Testis (tissue), 2 donors: ENCODE measurements around the gene ZNF692.

ENCODE experiments used
- POLR2A ChIP-seq: fragments of 450-650 bp; IDR thresholded peaks from one replicate; pipeline ENCODE4 v1.6.1; 2017; ENCODE audit warnings: antibody characterized with exemption, mild to moderate bottlenecking, moderate library complexity
- TF ChIP-seq, protein P1 (sequence below), 3 experiments: fragments of 450-650 bp in 2 of 3; fragments of 200-600 bp in 1 of 3; sonication (generic) in 1 of 3; IDR thresholded peaks; one replicate each; pipeline ENCODE4 v1.5.1; 2016 to 2019; ENCODE audit warnings: antibody characterized with exemption in 3 of 3, mild to moderate bottlenecking in 2 of 3, moderate library complexity in 1 of 3

DNA sequence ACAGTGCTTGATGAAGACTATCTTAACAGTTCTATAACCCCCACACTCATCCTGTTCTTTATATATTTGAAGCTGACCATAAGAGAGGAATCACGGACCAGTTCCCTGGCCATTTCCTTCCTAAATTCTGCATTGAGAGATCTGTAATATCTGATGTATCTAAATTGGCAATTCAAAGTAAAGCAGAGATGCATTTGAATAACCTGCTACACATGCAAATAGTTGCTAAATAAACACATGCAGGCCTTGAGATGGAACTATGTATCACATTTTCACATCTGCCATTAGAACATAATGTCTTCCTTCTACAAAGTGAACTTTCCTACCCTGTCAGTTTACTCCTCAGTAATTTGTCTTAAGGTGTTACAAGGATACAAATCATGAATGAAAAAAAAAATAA lies 26.8 kb upstream of the ZNF692 start:
- TF ChIP-seq, protein P1, sequence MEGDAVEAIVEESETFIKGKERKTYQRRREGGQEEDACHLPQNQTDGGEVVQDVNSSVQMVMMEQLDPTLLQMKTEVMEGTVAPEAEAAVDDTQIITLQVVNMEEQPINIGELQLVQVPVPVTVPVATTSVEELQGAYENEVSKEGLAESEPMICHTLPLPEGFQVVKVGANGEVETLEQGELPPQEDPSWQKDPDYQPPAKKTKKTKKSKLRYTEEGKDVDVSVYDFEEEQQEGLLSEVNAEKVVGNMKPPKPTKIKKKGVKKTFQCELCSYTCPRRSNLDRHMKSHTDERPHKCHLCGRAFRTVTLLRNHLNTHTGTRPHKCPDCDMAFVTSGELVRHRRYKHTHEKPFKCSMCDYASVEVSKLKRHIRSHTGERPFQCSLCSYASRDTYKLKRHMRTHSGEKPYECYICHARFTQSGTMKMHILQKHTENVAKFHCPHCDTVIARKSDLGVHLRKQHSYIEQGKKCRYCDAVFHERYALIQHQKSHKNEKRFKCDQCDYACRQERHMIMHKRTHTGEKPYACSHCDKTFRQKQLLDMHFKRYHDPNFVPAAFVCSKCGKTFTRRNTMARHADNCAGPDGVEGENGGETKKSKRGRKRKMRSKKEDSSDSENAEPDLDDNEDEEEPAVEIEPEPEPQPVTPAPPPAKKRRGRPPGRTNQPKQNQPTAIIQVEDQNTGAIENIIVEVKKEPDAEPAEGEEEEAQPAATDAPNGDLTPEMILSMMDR (IDR thresholded peaks at IDR 0.05), result no peak
- no peak for TF ChIP-seq POLR2A
